ENCODE measurements around the gene ITPKB. TPM values are rescaled to one million over a fixed set of nuclear protein-coding genes. Genes with fewer than 3 reads are reported as not detected.

The ITPKB gene
- total RNA-seq, 1 donor from 2014 or later = 21.2 TPM

GRCh38 chr1:226706684-226707083 is 32.4 kb downstream of the ITPKB start:
- TF ChIP-seq CTCF (IDR thresholded peaks at IDR 0.05; ENCODE audit: unreplicated experiment) = no peak
- H3K36me3 Mint-ChIP-seq = no peaks in the 10 kb centered on the region
- no peak overlapping the region for H3K4me3 Mint-ChIP-seq
- no peaks in the 10 kb centered on the region for H3K27me3 Mint-ChIP-seq (ENCODE audit: low read depth)
- DNase-seq (ENCODE audit: low spot score in 2 of 2, unreplicated experiment in 2 of 2) = no peak
- H3K27ac Mint-ChIP-seq = no peak overlapping the region
- H3K9me3 Mint-ChIP-seq = no peaks in the 10 kb centered on the region
- peaks cover 34% of the 10 kb centered on the region for H3K4me1 Mint-ChIP-seq

DNA sequence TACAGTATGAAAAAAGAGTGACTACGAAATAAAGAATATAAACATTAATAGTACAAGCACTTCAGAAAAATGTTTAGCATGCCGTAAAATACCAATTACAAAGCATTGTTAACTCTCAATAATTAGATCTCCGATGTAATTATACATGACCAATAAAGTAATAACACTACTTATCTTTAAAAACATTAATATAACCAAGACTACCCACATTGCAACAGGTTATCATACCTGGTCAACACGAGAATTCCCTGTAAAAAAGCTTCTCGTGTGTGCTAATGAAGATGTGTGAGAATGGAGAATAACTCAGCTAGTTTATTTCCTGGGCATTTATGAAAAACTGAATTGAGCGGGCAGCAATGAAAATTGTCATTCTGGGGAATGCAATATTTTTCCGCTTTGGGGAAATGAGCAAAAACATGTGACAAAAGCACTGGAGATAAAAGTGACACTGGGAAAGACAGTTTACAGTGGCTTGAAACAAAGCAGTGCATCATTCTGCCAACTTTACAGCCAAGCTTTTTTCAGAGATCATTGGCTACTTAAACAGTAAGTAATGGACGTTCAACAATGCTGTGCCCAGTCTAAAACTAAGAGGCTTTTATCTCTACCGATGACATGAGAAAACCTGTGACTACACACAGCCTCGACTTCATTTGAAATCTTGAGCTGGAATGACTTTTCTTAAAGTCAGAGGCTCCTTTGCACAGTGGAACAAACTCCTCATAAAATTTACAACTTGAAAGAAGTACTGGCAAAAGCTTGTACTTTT is 34.7 kb downstream of the ITPKB start:
- no peak for TF ChIP-seq CTCF (IDR thresholded peaks at IDR 0.05; ENCODE audit: unreplicated experiment)
- Mint-ChIP-seq H3K4me1 (peaks cover 31% of the 10 kb centered on the region), H3K27me3 (ENCODE audit: low read depth) (no peaks in the 10 kb centered on the region), H3K36me3 (no peaks in the 10 kb centered on the region), H3K9me3 (no peaks in the 10 kb centered on the region), H3K4me3 (peak overlapping the region; percentile 60), H3K27ac (peak overlapping the region; percentile 89)
- no peak for DNase-seq (ENCODE audit: low spot score in 2 of 2, unreplicated experiment in 2 of 2)

DNA sequence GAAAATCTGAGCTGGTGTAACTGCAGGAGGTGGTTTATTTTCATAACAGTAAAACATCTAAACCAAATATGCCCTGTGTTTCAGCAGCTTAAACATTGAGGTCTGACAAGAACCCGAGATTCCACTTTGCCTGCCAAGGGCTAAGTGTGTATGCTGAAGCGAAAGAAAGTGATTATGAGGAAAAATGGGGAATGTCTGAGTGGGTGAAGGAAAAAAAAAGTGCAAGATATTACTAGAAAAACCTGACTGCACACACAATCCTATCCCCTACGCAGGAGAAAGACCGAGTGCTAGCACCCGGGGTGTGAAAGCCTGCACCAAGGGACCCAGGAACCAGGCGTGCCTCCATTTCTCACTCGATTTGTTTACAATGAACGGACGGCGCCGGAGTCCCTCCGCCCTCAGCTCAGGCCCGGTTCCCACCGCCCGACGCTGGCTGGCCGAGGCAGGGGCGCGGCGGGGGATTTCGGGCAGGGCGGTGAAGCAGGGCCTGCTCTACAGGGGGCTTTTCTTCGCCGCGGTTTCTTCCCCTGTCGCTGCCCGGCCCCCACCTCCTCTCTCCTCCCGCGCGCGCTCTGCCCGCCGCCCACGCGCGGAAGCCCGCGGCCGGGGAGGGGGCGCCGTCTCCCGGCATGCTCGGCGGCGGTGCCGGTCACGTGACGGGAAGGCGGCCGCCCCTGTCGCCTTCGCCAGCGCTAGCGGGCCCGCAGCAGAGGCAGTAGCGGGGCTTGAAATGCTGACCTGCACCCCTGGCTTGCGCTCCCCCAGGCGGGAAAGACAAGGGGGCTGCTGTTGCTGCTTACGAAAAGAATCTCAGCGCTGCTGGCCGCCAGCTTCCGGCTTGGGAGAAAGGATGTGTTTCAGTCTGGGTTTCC is 35.9 kb downstream of the ITPKB start:
- peak overlapping the region; percentile 68 for H3K4me3 Mint-ChIP-seq
- H3K27me3 Mint-ChIP-seq (ENCODE audit: low read depth) = no peaks in the 10 kb centered on the region
- peaks cover 32% of the 10 kb centered on the region for H3K4me1 Mint-ChIP-seq
- peak overlapping the region; percentile 94 for H3K27ac Mint-ChIP-seq
- no peaks in the 10 kb centered on the region for H3K9me3 Mint-ChIP-seq
- no peaks in the 10 kb centered on the region for H3K36me3 Mint-ChIP-seq
- no peak for TF ChIP-seq CTCF (IDR thresholded peaks at IDR 0.05; ENCODE audit: unreplicated experiment)
- peak; percentile 67 to 81 for DNase-seq (ENCODE audit: low spot score in 2 of 2, unreplicated experiment in 2 of 2)

- H3K36me3 Mint-ChIP-seq = no peaks in the 10 kb centered on the region
- peak overlapping the region; percentile 68 for H3K4me3 Mint-ChIP-seq
- no peaks in the 10 kb centered on the region for H3K27me3 Mint-ChIP-seq (ENCODE audit: low read depth)
- peaks cover 39% of the 10 kb centered on the region for H3K4me1 Mint-ChIP-seq
- no peak for TF ChIP-seq CTCF (IDR thresholded peaks at IDR 0.05; ENCODE audit: unreplicated experiment)
- H3K9me3 Mint-ChIP-seq = no peaks in the 10 kb centered on the region
- peak overlapping the region; percentile 94 for H3K27ac Mint-ChIP-seq
- no peak for DNase-seq (ENCODE audit: low spot score in 2 of 2, unreplicated experiment in 2 of 2)
These were observed 36.6 kb downstream of the ITPKB start for GRCh38 chr1:226702318-226702956.

GRCh38 chr1:226700861-226701260 is 38.2 kb downstream of the ITPKB start:
- TF ChIP-seq CTCF (IDR thresholded peaks at IDR 0.05; ENCODE audit: unreplicated experiment) = no peak
- Mint-ChIP-seq H3K4me1 (peaks cover 49% of the 10 kb centered on the region), H3K27me3 (ENCODE audit: low read depth) (no peaks in the 10 kb centered on the region), H3K9me3 (no peaks in the 10 kb centered on the region), H3K36me3 (no peaks in the 10 kb centered on the region), H3K4me3 (no peak overlapping the region), H3K27ac (peak overlapping the region; percentile 12)
- DNase-seq (ENCODE audit: low spot score in 2 of 2, unreplicated experiment in 2 of 2) = no peak

All from mesothelial cell of epicardium (in vitro differentiated cells).